ENCODE measurements around the gene RAB11FIP3.

The RAB11FIP3 gene

GRCh38 chr16:379183-379960 is 46.1 kb upstream of the RAB11FIP3 start:
- TF ChIP-seq TEAD4 (IDR thresholded peaks at IDR 0.05) = no peak
- TF ChIP-seq TAF1 (IDR thresholded peaks at IDR 0.05; ENCODE audit: low read depth) = no peak; the same call in 1 of the 2 replicates
- no peak for TF ChIP-seq ZBTB7A (IDR thresholded peaks at IDR 0.05; ENCODE audit: low read depth)
- TF ChIP-seq USF1 (IDR thresholded peaks at IDR 0.05) = peak; percentile 86
- TF ChIP-seq EP300 (IDR thresholded peaks at IDR 0.05; ENCODE audit: borderline replicate concordance) = no peak
- TF ChIP-seq FOXM1 (IDR thresholded peaks at IDR 0.05; ENCODE audit: borderline replicate concordance, low read depth) = no peak
- no peak for TF ChIP-seq CREB1 (IDR thresholded peaks at IDR 0.05; ENCODE audit: low read depth)
- no peak for TF ChIP-seq YY1 (IDR thresholded peaks at IDR 0.05; ENCODE audit: low read depth)
- no peak for TF ChIP-seq REST (IDR thresholded peaks at IDR 0.05; ENCODE audit: low read depth)
- peak; percentile 52 for TF ChIP-seq NFIC (IDR thresholded peaks at IDR 0.05)
- no peak for TF ChIP-seq RAD21 (IDR thresholded peaks at IDR 0.05; ENCODE audit: low read depth)
- no peak for TF ChIP-seq CEBPB (IDR thresholded peaks at IDR 0.05)
- TF ChIP-seq EGR1 (IDR thresholded peaks at IDR 0.05) = no peak
- TF ChIP-seq TCF12 (IDR thresholded peaks at IDR 0.05; ENCODE audit: low read depth) = 0 out of 2 replicates have a peak, but pooled peaks have one; percentile 38
- TF ChIP-seq MAX (IDR thresholded peaks at IDR 0.05) = peak; percentile 51; the same call in 1 of the 2 replicates

- TF ChIP-seq TCF12 (IDR thresholded peaks at IDR 0.05; ENCODE audit: low read depth) (no peak), TAF1 (IDR thresholded peaks at IDR 0.05; ENCODE audit: low read depth) (no peak), RAD21 (IDR thresholded peaks at IDR 0.05; ENCODE audit: low read depth) (no peak), CREB1 (IDR thresholded peaks at IDR 0.05; ENCODE audit: low read depth) (no peak), MAX (IDR thresholded peaks at IDR 0.05) (no peak), TEAD4 (IDR thresholded peaks at IDR 0.05) (no peak), NFIC (IDR thresholded peaks at IDR 0.05) (no peak), FOXM1 (IDR thresholded peaks at IDR 0.05; ENCODE audit: borderline replicate concordance, low read depth) (no peak), USF1 (IDR thresholded peaks at IDR 0.05) (no peak), CEBPB (IDR thresholded peaks at IDR 0.05) (no peak), REST (IDR thresholded peaks at IDR 0.05; ENCODE audit: low read depth) (no peak), ZBTB7A (IDR thresholded peaks at IDR 0.05; ENCODE audit: low read depth) (no peak), EGR1 (IDR thresholded peaks at IDR 0.05) (no peak)
Observed at GRCh38 chr16:379961-380761, 45.3 kb upstream of the RAB11FIP3 start.

- TF ChIP-seq YY1 (IDR thresholded peaks at IDR 0.05; ENCODE audit: low read depth) (no peak), RAD21 (IDR thresholded peaks at IDR 0.05; ENCODE audit: low read depth) (no peak), CEBPB (IDR thresholded peaks at IDR 0.05) (no peak), CREB1 (IDR thresholded peaks at IDR 0.05; ENCODE audit: low read depth) (no peak), TAF1 (IDR thresholded peaks at IDR 0.05; ENCODE audit: low read depth) (no peak; the same call in 1 of the 2 replicates), USF1 (IDR thresholded peaks at IDR 0.05) (no peak), REST (IDR thresholded peaks at IDR 0.05; ENCODE audit: low read depth) (no peak), TEAD4 (IDR thresholded peaks at IDR 0.05) (no peak), ZBTB7A (IDR thresholded peaks at IDR 0.05; ENCODE audit: low read depth) (no peak), EP300 (IDR thresholded peaks at IDR 0.05; ENCODE audit: borderline replicate concordance) (no peak), MAX (IDR thresholded peaks at IDR 0.05) (no peak), NFIC (IDR thresholded peaks at IDR 0.05) (no peak)
Observed at GRCh38 chr16:380762-381011, 44.8 kb upstream of the RAB11FIP3 start.
